NCI-H128 (cell line): ENCODE data around the gene MAP3K13.

Source experiments
- DNase-seq: peaks from one replicate; lab custom pipeline; 2025; ENCODE audit not compliant: unreplicated experiment; lab: John Stamatoyannopoulos, UW

Gene MAP3K13, protein sequence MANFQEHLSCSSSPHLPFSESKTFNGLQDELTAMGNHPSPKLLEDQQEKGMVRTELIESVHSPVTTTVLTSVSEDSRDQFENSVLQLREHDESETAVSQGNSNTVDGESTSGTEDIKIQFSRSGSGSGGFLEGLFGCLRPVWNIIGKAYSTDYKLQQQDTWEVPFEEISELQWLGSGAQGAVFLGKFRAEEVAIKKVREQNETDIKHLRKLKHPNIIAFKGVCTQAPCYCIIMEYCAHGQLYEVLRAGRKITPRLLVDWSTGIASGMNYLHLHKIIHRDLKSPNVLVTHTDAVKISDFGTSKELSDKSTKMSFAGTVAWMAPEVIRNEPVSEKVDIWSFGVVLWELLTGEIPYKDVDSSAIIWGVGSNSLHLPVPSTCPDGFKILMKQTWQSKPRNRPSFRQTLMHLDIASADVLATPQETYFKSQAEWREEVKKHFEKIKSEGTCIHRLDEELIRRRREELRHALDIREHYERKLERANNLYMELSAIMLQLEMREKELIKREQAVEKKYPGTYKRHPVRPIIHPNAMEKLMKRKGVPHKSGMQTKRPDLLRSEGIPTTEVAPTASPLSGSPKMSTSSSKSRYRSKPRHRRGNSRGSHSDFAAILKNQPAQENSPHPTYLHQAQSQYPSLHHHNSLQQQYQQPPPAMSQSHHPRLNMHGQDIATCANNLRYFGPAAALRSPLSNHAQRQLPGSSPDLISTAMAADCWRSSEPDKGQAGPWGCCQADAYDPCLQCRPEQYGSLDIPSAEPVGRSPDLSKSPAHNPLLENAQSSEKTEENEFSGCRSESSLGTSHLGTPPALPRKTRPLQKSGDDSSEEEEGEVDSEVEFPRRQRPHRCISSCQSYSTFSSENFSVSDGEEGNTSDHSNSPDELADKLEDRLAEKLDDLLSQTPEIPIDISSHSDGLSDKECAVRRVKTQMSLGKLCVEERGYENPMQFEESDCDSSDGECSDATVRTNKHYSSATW

DNA sequence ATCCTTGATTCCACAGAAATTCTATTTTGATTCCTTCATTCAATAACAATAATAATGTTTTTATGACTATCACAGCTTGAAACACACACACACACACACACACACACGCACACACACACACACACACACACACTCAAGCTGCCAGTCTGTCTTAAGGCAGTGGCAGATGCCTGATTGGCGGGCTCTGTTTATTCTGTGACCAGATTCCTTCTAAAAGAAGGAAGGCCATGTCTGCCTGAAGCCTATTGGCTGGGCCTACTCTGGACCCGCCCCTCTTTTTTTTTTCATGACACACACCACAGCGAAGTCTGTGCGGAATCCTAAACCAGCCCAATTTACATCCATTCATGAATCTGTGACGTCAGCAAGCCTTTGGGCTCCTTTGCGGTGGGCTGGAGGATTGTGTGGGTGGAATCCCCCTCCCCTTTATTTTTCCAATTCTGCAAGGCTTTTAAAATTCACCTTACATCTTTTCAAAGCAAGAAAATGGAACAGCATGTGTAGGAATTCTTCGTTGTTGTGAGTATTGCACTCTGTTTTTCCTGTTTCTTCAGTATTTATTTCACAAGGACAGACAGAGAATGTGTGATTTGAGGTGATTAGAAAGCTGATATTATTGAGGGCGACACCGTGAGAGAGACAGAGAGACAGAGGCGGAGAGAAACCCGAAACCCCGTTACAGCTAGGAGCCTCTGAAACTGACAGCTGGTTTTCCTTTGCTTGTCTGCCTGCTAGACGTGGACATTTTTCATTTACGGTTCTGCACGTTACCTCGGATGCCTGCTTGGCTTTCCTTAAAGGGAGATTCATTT lies at the start of gene MAP3K13:
Gene MAP3K13 (plus strand): TSS at position 287 of the 812 bp plus-strand sequence. CDS start 65,446 bp downstream, outside the sequence.
- peak; percentile 78 for DNase-seq

DNA sequence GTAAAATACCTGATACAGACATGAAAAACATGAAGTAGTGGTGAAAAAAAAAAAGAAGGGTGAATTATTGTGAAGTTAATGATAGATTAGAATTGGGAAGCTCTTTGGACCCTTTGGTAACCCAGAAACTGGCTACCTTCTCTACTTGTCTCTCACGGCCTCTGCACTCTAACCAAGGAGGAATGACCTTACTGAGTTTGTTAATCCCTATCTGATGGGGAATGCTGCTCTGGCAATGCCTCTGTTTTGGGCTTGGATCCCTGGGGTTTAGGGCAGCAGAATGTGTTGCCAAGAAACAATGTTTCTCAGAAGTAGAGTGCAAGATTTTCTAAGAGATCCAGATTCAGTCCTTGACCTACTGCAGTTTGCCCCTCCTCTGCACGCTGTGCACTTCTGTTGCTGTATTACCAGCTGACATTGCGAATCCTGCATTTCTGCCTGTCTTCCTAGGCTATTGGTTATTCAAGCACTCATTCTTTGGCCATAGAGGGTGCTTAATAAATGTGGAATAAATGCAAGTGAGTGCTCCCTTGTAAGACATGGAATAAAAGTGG lies 49.2 kb upstream of the MAP3K13 start:
- no peak for DNase-seq

DNA sequence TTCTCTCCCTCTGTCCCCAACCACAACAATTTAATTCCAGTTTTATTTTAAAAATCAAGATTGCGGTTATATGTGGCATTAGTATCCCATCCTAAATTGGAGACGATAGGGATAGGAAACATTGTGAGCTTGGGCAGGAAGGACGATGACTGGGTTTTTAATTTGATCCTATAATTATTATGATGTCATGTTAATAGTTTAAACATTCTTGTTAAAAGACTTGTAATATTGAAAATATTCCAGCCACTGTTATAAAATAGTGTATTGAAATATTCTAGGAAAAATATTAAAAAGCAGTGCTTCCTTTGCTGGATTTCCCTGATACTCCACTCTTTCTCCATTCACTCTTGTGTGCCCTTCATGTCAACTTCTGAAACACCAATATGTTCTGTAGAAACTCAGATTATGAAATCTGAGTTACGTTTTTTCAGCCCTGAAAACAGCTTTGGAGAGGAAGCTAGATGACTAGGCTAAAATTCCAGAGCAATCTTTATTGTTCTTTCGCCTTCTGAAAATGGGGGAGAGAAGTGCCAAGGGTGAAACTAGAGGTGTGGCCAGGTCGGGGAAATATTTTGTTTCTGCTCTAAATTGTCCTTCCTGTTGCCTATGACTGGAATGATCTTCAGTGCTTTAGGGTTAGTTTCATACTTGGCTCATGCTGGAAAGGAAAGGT lies 46.1 kb upstream of the MAP3K13 start:
- no peak for DNase-seq

DNA sequence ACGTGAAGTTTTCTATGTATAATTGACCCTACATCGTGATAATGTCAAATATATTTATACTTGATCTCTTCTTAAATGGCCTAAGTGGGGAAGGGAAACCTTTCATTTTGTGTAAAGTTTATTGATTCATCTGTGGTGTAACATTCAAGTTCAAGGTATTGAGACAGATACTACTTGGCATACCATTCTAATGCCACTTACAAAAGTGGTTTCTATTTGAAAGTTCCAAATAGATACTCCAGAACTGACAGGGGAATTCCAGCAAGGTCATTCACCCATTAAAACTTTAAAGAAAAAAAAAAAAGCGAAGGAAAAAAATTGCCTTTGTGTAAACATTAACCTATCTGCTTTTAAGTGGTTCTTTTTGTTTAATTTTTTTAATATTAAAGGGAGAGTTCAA lies 45.3 kb upstream of the MAP3K13 start:
- no peak for DNase-seq

DNA sequence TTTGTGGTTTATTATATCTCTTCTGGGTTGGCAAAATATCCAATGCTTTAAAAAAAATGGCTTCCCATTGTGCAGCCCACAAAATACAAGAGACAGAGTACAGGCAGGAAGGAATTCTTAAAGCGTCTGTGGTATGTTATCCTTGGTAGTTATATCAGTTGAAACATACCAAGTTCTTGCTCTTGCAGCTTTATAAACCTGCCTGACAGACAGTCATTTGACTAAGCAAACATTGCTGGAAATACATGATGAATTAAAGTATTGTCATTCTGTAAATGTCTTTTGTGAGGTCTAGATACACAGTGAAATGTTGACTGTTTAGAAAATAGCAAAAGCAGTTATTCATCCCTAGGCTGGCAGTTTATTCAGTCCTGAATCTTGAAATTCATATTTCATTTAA lies 44.8 kb upstream of the MAP3K13 start:
- DNase-seq, result no peak

DNA sequence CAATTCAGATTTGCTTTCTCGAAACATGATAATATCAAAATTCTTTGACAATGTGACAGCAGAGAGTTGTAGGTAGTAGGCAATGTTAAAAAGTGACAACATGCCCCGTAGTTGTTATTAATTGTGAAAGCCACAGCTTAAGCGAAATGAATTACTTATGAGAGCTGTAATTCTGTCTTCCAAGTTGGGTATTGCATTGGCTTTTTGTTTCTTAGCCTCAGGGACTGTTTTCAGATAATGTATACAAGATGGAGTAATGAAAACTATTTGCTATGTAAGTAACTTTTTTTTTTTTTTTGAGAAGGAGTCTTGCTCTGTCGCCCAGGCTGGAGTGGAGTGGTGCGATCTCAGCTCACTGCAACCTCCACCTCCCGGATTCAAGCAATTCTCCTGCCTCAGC lies 43.1 kb upstream of the MAP3K13 start:
- DNase-seq, result no peak

DNA sequence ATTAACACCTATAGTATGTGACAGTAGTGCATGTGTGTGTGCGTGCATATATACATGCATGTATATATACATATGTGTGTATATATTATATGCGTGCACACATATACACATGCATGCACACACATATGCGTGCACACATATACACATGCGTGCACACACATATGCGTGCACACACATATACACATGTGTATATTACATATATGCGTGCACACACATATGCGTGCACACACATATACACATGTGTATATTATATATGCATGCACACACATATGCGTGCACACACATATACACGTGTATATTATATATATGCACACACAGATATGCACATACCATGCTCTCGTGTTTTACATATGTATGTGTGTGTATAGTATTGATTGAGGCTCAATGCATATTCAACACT lies 42.0 kb upstream of the MAP3K13 start:
- DNase-seq, result no peak

DNA sequence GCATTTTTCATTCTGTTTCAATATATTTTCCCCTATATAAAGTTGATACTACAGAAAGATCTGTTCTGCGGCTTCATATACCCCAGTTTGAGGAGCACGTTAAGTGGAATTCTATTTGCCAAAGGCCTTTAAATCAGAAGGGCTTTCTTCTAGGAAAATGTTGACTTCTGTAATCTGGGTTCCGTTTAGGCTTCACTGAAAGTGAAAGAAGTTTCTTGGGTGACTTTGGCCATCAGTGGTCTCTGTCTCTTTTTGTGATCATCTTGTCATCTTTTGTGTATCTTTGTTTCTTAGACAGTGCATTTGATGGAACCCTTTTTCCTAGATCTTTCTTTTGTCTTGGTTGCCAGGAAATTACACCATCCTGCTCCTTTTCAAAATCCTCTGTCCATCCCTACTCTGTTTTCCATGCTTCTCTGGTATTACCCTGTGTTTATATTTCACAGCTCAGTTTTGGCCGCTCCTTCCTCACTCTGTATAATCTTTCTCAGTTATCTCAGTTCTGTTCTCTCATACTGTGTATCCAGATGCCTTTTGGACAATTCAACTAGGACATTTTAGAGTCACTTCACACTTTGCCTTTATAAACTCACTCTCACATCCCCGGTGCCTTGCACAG lies 40.7 kb upstream of the MAP3K13 start:
- DNase-seq, result no peak

DNA sequence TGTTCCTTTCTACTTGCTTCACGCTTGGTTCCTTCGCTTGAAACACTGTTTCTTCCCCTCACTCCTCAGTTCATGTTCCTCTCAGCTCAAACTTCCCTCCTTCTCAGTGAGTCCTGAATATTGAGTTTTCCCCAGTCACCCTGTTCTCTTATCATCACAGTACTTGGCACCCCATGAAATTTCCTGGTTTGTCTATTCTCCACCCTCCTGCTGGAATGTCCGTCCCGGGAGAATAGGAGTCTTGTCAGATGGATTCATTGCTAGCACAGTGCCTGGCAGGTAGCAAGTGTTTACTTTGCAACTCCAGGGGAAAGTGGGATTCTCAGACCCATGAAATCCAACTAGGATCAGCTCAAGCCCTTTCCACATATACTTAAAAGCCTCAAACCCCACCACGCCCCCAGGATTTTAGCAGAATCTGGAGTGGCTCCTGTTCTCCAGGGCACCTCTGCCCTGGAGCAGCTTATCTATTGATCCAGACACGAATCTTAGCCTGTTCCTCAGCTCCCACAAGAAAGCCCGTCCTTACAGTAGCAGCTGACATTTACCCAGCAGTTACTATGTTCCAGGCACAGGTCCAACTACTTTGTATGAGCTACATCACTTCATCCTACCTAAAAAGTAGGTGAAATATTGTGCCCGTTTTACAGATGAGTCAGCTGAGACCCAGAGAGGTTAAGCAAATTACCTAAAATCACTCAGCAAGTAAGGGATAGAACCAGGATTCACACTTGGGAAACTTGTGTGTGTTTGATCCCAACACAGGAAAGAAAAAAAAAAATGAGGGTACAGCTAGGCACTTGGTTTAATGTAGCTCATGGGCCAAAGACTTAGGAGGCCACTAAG lies 36.8 kb upstream of the MAP3K13 start:
- no peak for DNase-seq

DNA sequence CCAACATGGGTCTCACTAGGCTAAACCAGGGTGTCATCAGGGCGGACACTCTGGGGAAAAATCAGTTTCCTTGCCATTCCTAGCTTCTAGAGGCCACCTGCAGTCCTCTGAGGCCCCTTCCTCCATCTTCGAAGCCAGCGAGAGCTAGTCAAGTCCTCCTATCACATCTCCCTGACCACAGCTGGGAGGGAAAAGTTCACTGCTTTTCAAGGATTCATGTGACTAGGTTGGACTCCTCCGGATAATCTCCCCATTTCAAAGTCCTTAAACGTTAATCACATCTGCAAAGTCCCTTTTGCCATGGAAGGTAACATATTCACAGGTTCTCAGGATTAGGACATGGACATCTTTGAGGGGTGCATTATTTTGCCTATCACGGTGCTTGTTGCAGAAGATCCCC lies 35.9 kb upstream of the MAP3K13 start:
- no peak for DNase-seq

DNA sequence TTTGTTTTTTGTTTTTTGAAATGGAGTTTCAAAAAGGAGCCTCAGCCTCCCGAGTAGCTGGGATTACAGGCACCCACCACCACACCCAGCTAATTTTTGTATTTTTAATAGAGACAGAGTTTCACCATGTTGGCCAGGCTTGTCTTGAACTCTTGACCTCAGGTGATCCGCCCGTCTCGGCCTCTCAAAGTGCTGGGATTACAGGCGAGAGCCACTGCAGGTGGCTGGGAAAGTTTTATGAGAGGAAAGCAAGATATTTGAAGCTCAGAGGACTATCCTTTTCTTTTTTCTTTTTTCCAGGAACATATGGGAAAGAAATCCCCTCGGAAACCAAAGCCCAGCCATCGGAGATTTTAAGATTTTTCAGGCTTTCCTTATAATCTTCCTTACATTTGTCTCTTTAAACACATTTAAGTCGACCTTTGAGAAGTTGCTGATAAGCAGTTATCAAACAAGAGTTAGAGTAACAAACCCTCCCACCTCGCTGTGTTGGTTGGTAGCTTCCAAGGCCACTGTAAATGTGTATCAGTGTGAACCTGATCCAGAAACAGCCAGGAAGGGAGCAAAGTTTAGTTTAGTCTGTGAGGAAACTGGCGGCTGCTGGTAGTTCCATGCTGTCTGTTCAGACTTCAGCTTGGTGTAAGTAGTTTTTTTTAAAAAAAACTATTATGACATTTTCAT lies 34.5 kb upstream of the MAP3K13 start:
- no peak for DNase-seq

DNA sequence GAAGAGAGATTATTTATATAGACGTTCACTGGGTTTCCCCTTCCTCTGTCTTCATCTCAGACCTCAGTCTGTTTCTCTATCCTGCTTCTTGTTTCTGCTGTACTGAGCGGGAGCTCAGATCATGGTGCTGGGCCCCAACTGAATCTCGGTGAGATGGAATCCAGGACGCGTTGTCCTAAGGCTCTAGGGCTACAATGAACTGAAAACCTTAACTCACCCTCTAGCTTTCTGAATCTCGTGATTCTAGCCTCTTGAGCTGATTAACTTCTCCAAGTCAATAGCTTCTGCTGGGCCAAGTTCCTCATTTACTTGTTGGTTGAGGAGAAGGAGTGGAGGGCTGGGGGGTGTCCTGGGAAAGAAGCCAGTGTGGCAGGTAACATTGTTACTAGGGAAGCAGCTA lies 32.7 kb upstream of the MAP3K13 start:
- DNase-seq, result no peak

DNA sequence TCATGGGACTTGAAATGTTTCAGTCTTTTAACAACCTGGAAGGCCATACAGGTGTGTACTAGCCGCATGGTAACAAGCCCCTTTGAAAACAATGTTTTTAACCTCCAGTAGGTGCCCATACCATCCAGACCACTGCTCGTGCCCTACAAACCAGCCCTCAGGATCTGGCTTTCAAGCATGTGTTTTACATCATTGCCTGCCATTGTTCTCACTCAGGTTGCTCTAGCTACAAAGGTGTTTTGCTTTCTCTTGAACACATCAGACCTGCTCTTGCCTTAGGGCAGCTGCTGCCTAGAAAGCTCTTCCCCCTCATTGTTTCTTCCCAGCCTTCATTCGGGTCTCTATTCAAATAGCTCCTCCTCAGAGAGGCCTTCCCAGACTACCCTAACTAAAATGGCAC lies 32.3 kb upstream of the MAP3K13 start:
- peak; percentile 9 for DNase-seq

DNA sequence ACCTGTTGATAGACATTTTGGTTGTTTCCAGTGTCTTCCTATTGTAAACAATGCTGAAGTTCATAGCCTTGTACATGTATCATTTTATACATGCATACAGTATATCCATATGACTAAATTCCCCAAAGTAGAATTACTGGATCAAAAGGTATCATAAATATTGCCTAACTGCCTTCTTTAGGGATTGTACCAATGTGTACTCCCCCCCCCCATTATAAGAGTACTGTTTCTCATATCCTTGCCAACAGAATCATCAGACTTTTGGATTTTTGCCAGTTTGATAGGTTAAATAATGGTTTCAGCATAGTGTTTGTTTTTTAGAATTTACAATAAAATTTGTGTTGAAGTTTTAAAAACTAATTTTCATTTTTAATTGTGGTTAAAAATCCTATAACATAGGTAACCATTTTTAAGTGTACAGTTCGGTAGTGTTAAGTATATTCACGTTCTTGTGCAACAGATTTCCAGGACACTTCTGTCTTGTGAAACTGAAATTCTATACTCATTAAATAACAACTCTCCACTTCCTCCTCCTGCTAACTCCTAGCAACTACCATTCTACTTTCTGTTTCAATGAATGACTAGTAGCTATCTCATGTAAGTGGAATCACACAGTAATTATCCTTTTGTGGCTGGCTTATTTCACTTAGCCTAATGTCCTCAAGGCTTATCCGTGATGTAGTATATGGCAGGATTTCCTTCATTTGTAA lies 30.8 kb upstream of the MAP3K13 start:
- peak; percentile 52 for DNase-seq

DNA sequence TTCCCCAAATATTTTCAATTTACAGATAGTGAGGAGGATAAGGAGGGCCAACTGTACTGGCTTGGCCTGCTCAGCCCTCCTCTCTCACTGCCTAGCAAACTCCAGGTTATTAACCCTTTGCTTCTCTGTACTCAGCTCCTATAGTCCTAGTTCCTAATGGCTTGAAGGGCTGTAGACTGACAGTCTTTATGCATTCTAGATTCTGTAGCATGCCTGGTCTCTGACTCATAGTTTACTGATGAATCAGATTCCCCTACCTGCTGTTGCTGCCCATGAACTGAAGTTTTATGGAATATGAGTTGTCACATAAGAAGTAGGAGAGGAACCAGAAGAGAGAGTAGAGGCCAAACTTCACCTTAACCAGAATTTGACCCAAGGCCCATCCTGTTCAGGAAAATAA lies 27.1 kb upstream of the MAP3K13 start:
- DNase-seq, result no peak

DNA sequence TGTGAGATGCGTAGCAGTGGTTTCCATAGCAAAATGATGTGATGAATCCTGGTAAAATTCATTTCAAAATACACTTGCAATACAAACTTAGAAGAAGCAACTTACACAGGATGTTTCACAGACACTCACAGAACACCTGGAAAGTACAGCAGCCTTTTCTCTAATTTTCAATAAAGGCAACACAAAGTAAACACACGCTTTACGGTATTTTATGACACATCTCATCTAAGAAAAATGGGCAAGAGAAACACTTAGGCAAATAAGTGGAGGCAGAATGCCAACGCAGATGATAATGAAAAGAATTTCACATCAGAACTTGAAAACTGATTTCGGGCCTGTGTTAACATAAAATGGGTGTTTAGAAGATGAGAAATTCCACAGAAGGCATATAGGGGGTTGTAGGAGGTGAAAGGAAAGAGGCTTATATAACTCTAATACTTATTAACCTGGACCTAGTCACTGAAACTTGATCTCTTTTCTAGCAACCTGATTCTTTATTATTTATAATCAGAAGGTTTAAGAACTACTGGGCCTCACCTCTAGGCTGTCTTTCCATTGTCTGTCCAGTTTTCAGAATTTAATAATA lies 25.6 kb upstream of the MAP3K13 start:
- no peak for DNase-seq

DNA sequence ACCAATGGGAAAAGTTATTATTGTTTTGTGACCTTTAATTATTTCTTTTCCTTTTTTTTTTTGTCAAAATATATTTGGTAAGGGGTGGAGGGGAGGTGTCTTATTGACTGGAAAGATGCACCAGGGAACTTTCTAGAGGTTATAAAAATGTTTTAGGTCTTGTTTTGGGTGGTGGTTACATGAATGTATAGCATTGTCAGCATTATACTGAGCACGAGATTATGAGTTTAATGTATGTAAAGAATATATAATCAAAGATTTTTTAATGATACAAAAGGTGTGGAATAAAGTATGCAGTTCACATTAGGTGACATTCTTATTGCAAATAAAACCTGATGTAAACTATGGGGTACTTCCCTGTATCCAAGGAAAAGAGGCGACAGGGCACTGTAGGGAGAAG lies 23.0 kb upstream of the MAP3K13 start:
- no peak for DNase-seq
